Lower leg skin (tissue), 4 donors: ENCODE measurements around the gene IMMP1L. TPM values are rescaled to one million over a fixed set of nuclear protein-coding genes. Genes with fewer than 3 reads are reported as not detected.

Experiments used
- DNase-seq, 2 donors: peaks; one replicate each; pipeline ENCODE4 v3.0.0-alpha.2; 2019; ENCODE audit warnings: low spot score in 2 of 2
- H3K4me3 ChIP-seq: fragments of 200-600 bp; sonication (generic); 2 replicates; pipeline ENCODE4 v1.5.1; 2017; ENCODE audit warnings: mild to moderate bottlenecking, low read depth; ENCODE audit not compliant: poor library complexity, severe bottlenecking
- CTCF ChIP-seq, 3 donors: fragments of 450-650 bp; IDR thresholded peaks; one replicate each; pipeline ENCODE4 v1.5.1; 2016; ENCODE audit warnings: antibody characterized with exemption in 3 of 3, mild to moderate bottlenecking in 3 of 3, moderate library complexity in 2 of 3
- POLR2A ChIP-seq, 2 donors: fragments of 450-650 bp; IDR thresholded peaks; one replicate each; pipeline ENCODE4 v1.6.1; 2016 to 2017; ENCODE audit warnings: antibody characterized with exemption in 2 of 2, mild to moderate bottlenecking in 1 of 2, moderate library complexity in 1 of 2
- WGBS, 2 donors: methylation state at CpG; one replicate each; pipeline ENCODE4 v1.1.5; 2018; 5-methylcytosine and 5-hydroxymethylcytosine counted together
- intact Hi-C: fragments of 100-400 bp; cut with DNase I; formaldehyde crosslinking; loops from one replicate; pipeline ENCODE4 v1.15.0; 2023; ENCODE audit warnings: low total_unique reads
- total RNA-seq, 4 donors: library from RNA; depleted of rRNA; stranded (reverse); fragments of >200 nt; gene quantifications; one replicate each; pipeline ENCODE4 v1.1.0, GENCODE V29; 2016

The IMMP1L gene
- total RNA-seq, 4 donors from 2014 or later = 6.8 to 79.9 (median 26.4) TPM

GRCh38 chr11:31414338-31414737, 95.1 kb downstream of the IMMP1L start:
- no peak for DNase-seq
- intact Hi-C loops = no loop called here
- TF ChIP-seq CTCF (IDR thresholded peaks at IDR 0.05) (no peak), POLR2A (IDR thresholded peaks at IDR 0.05) (no peak)
- H3K4me3 ChIP-seq = no peak overlapping the region
- WGBS, 2 donors = 73 to 78% methylated on average over 3 of the region's 3 CpGs

DNA sequence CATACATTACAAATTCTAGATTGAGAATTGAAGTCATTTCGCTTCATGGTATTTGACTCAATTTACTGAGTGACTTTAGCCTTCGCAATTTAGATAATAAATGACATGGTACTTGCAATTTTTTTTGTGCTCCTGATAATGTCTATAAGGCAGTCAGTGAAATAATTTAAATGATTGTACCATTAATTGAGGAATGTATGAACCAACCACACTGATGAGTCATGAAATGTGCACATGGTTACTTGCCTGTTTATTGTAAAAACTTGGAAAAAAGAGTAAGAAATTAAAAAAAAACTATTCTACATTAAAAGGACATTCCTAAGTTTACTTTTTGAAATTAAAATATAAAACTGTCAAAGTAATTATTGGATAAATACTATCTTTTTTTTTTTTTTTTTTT, 96.5 kb downstream of the IMMP1L start:
- DNase-seq = no peak
- H3K4me3 ChIP-seq = no peak overlapping the region
- TF ChIP-seq POLR2A (IDR thresholded peaks at IDR 0.05) (no peak), CTCF (IDR thresholded peaks at IDR 0.05) (no peak)
- WGBS, 2 donors = 94 to 98% methylated on average over 2 of the region's 2 CpGs
- intact Hi-C loops = no loop called here

DNA sequence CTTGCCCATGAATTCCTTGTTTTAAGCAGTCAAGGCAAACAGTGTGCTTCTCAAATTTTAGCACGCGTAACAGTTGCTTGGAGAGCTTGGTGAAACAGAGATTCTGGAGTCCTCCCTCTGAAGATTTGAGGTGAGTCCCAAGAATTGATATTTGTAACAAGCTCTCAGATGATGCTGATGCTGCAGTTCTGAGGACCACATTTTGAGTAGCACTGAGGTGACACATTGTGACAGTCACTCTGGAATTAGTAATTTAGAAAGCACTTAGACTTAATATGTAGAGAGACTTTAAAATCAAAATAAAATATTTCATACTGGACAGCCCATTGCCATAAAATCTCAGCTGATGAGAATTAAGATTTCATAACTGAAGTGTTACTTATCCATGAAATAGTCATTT, 101.2 kb downstream of the IMMP1L start:
- TF ChIP-seq POLR2A (IDR thresholded peaks at IDR 0.05) (no peak), CTCF (IDR thresholded peaks at IDR 0.05) (no peak)
- intact Hi-C loops = no loop called here
- DNase-seq = no peak
- 96 to 98% methylated on average over 2 of the region's 2 CpGs for WGBS, 2 donors
- no peak overlapping the region for H3K4me3 ChIP-seq

DNA sequence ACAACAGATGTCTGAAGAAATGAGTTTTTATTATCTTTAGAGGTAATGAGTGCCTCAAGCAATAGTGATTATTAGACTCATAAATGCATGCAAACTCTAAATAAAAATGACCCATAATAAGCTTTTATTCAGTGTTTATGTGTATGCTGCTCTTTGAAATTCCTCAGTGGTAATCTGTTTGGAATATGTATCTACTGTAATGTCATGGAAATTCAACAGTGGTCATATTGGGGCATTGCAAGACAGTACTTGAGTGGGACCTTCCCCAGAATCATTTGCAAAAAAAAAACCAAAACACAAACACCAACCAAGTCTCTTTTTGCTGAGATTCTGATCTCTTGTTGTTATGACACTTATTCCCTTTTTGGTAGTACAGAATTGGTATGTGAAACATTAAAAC, 104.8 kb downstream of the IMMP1L start:
- intact Hi-C loops = no loop called here
- TF ChIP-seq CTCF (IDR thresholded peaks at IDR 0.05) (no peak), POLR2A (IDR thresholded peaks at IDR 0.05) (no peak)
- H3K4me3 ChIP-seq = no peak overlapping the region
- no peak for DNase-seq

- no peak overlapping the region for H3K4me3 ChIP-seq
- TF ChIP-seq CTCF (IDR thresholded peaks at IDR 0.05) (no peak), POLR2A (IDR thresholded peaks at IDR 0.05) (no peak)
- DNase-seq = no peak
- 51 to 54% methylated on average over 5 of the region's 5 CpGs for WGBS, 2 donors
- intact Hi-C loops = no loop called here
These were observed 112.1 kb downstream of the IMMP1L start for GRCh38 chr11:31397239-31397834.

- no peak for TF ChIP-seq POLR2A (IDR thresholded peaks at IDR 0.05)
- no peak for TF ChIP-seq CTCF (IDR thresholded peaks at IDR 0.05)
- H3K4me3 ChIP-seq = no peak overlapping the region
- intact Hi-C loops = no loop called here
- DNase-seq = no peak
- 65 to 68% methylated on average over 2 of the region's 2 CpGs for WGBS, 2 donors
These were observed 122.0 kb downstream of the IMMP1L start for GRCh38 chr11:31387379-31387778.
